HL-60 (cell line): ENCODE data around the gene DNAH8.

Experiments
- POLR2AphosphoS5 ChIP-seq: IDR thresholded peaks from 2 replicates; pipeline ENCODE4 v1.6.1; 2012; ENCODE audit warnings: low read depth
- SPI1 ChIP-seq: IDR thresholded peaks from 2 replicates; pipeline ENCODE4 v1.6.1; 2012; ENCODE audit warnings: low read depth, mild to moderate bottlenecking, borderline replicate concordance
- TF ChIP-seq, protein P1 (sequence below): IDR thresholded peaks from one replicate; pipeline ENCODE4 v1.5.1; 2011; ENCODE audit warnings: low read length, control low read depth, inconsistent platforms; ENCODE audit not compliant: insufficient read depth
- TF ChIP-seq, protein P2 (sequence below): IDR thresholded peaks from 2 replicates; pipeline ENCODE4 v1.6.1; 2012; ENCODE audit warnings: low read depth; ENCODE audit not compliant: insufficient replicate concordance

DNA sequence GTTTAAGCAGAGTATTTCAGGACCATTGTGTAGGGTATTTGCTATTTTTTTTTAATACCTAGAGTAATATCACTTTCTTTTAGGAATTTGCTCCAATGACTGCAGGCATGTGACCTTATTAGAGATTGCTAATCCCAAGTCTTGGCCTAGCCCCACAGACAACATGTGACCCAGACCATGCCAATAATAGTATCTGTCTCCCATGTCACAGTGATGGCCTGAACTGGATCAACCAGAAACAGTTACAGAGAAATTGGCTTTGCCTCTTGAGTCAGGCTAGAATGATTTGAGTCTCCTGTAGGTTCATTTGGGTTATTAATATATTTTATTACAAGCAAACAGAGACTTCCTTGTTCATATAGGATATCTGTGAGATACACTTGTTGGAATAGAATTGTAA lies 116.8 kb downstream of the DNAH8 start:
- TF ChIP-seq POLR2AphosphoS5 = no peak
- TF ChIP-seq, protein P1, sequence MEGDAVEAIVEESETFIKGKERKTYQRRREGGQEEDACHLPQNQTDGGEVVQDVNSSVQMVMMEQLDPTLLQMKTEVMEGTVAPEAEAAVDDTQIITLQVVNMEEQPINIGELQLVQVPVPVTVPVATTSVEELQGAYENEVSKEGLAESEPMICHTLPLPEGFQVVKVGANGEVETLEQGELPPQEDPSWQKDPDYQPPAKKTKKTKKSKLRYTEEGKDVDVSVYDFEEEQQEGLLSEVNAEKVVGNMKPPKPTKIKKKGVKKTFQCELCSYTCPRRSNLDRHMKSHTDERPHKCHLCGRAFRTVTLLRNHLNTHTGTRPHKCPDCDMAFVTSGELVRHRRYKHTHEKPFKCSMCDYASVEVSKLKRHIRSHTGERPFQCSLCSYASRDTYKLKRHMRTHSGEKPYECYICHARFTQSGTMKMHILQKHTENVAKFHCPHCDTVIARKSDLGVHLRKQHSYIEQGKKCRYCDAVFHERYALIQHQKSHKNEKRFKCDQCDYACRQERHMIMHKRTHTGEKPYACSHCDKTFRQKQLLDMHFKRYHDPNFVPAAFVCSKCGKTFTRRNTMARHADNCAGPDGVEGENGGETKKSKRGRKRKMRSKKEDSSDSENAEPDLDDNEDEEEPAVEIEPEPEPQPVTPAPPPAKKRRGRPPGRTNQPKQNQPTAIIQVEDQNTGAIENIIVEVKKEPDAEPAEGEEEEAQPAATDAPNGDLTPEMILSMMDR = no peak
- TF ChIP-seq, protein P2, sequence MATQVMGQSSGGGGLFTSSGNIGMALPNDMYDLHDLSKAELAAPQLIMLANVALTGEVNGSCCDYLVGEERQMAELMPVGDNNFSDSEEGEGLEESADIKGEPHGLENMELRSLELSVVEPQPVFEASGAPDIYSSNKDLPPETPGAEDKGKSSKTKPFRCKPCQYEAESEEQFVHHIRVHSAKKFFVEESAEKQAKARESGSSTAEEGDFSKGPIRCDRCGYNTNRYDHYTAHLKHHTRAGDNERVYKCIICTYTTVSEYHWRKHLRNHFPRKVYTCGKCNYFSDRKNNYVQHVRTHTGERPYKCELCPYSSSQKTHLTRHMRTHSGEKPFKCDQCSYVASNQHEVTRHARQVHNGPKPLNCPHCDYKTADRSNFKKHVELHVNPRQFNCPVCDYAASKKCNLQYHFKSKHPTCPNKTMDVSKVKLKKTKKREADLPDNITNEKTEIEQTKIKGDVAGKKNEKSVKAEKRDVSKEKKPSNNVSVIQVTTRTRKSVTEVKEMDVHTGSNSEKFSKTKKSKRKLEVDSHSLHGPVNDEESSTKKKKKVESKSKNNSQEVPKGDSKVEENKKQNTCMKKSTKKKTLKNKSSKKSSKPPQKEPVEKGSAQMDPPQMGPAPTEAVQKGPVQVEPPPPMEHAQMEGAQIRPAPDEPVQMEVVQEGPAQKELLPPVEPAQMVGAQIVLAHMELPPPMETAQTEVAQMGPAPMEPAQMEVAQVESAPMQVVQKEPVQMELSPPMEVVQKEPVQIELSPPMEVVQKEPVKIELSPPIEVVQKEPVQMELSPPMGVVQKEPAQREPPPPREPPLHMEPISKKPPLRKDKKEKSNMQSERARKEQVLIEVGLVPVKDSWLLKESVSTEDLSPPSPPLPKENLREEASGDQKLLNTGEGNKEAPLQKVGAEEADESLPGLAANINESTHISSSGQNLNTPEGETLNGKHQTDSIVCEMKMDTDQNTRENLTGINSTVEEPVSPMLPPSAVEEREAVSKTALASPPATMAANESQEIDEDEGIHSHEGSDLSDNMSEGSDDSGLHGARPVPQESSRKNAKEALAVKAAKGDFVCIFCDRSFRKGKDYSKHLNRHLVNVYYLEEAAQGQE = no peak
- TF ChIP-seq SPI1 = no peak
